Esophagus muscularis mucosa (tissue), 3 donors: ENCODE measurements around the gene ANKS1B.

Experiments
- POLR2A ChIP-seq: fragments of 450-650 bp; IDR thresholded peaks from one replicate; pipeline ENCODE4 v1.6.1; 2017; ENCODE audit warnings: antibody characterized with exemption, moderate library complexity, mild to moderate bottlenecking, low read depth
- TF ChIP-seq, protein P1 (sequence below), 3 experiments: fragments of 200-600 bp in 2 of 3; fragments of 450-650 bp in 1 of 3; sonication (generic) in 2 of 3; IDR thresholded peaks; one replicate each; pipeline ENCODE4 v1.5.1; 2017 to 2019; ENCODE audit warnings: antibody characterized with exemption in 3 of 3, mild to moderate bottlenecking in 2 of 3, moderate library complexity in 1 of 3

DNA sequence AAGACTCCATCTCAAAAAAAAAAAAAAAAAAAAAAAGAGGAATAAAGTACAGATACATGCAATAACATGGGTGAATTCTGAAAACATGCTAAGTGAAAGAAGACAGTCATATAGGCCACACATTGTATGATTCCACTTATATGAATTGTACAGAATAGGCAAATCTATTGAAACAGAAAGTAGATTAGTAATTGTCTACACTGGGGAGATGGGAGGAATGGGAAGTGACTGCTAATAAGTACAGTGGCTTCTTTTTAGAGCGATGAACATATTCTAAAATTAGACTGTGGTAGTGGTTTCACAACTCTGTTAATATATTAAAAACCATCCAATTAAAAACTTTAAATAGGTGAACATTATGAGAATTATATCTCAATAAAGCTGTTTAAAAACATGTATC lies 74.4 kb downstream of the ANKS1B start:
- no peak for TF ChIP-seq POLR2A
- TF ChIP-seq, protein P1, sequence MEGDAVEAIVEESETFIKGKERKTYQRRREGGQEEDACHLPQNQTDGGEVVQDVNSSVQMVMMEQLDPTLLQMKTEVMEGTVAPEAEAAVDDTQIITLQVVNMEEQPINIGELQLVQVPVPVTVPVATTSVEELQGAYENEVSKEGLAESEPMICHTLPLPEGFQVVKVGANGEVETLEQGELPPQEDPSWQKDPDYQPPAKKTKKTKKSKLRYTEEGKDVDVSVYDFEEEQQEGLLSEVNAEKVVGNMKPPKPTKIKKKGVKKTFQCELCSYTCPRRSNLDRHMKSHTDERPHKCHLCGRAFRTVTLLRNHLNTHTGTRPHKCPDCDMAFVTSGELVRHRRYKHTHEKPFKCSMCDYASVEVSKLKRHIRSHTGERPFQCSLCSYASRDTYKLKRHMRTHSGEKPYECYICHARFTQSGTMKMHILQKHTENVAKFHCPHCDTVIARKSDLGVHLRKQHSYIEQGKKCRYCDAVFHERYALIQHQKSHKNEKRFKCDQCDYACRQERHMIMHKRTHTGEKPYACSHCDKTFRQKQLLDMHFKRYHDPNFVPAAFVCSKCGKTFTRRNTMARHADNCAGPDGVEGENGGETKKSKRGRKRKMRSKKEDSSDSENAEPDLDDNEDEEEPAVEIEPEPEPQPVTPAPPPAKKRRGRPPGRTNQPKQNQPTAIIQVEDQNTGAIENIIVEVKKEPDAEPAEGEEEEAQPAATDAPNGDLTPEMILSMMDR (IDR thresholded peaks at IDR 0.05) = no peak
